BJ (cell line): ENCODE results near the gene GSTM5. TPM values are rescaled to one million over a fixed set of nuclear protein-coding genes. Genes with fewer than 3 reads are reported as not detected.

Source experiments
- CTCF ChIA-PET: fragments of 350-600 bp; formaldehyde crosslinking; extraction: SDS; loops from one replicate; lab custom pipeline; 2021; ENCODE audit warnings: antibody characterized with exemption, inconsistent platforms; lab: Yijun Ruan, JAX
- POLR2A ChIA-PET: fragments of 300-600 bp; sonication (Branson Sonifier 250); formaldehyde crosslinking; extraction: SDS; loops from one replicate; lab custom pipeline; 2021; ENCODE audit warnings: antibody characterized with exemption; lab: Charles Lee
- DNase-seq: peaks from one replicate; pipeline ENCODE4 v3.0.0-alpha.2; 2011; ENCODE audit warnings: low read depth
- H3K27me3 ChIP-seq: 2 replicates; pipeline ENCODE4 v1.6.0; 2011; ENCODE audit warnings: low read length; ENCODE audit not compliant: control insufficient read depth, insufficient read depth
- H3K36me3 ChIP-seq: 2 replicates; pipeline ENCODE4 v1.5.1; 2011; ENCODE audit warnings: low read length; ENCODE audit not compliant: control insufficient read depth, insufficient read depth
- H3K4me3 ChIP-seq: 2 replicates; pipeline ENCODE4 v1.5.1; 2011; ENCODE audit warnings: low read depth, mild to moderate bottlenecking, control low read depth, low read length
- CTCF ChIP-seq: IDR thresholded peaks from 2 replicates; pipeline ENCODE4 v1.5.1; 2011; ENCODE audit warnings: low read depth, mild to moderate bottlenecking, control low read depth, inconsistent platforms, low read length, moderate library complexity; ENCODE audit not compliant: insufficient read depth
- polyA plus RNA-seq: library from polyadenylated mRNA; depleted of rRNA; stranded (reverse); fragments of >200 nt; gene quantifications from 2 replicates; pipeline ENCODE4 v1.2.3, GENCODE V29; 2011

The GSTM5 gene
- polyA plus RNA-seq, 1 experiment = 1.5 TPM

DNA sequence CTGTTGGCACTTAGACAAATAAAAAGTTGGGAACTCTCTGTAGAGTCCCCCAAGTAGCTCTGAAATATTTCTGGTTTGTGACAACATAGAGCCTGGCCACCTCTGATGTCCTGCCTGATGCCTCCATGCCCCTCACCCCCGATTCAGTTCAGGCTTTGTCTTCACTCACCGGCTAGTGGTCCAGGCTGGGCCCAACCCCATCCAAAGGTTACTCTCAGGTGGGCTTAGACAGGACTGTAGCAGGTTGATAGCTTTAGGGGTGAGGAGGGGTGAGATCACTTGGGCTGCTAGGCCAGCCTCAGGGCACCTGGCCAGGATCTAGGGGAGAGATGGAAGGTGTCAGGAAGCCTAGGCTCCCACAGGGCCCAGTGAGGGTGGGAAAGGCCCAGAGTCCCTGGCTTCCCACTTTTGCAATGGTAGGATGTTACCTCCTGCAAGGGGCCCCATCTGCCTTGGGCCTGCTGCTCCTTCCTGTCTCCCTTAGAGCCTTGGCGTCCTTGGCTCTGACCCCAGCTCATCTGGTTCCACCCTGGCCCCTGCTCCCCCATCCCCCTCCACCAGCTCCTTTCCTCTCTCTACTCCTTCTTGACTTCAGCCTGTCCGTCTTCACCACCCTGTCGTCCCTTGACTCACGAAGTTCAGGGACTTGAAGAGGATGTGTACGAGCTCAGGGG, 44.9 kb downstream of the GSTM5 start:
- POLR2A ChIA-PET = no interaction called here
- no peaks in the 10 kb centered on the region for H3K27me3 ChIP-seq
- CTCF ChIA-PET = interaction anchor here (1.0 to 1.6 kb wide), 4 partner anchors 8 to 117 kb away, joined by 3 to 5 read pairs (median 4); no protein-coding TSS in a partner anchor
- DNase-seq = no peak
- TF ChIP-seq CTCF = no peak
- H3K4me3 ChIP-seq = no peak overlapping the region
- H3K36me3 ChIP-seq = no peaks in the 10 kb centered on the region

- POLR2A ChIA-PET = no interaction called here
- CTCF ChIA-PET = interaction anchor here (1.0 to 1.1 kb wide), 3 partner anchors 7 to 118 kb away, joined by 3 to 4 read pairs (median 3); no protein-coding TSS in a partner anchor
- Histone ChIP-seq H3K27me3 (no peaks in the 10 kb centered on the region), H3K36me3 (no peaks in the 10 kb centered on the region), H3K4me3 (no peak overlapping the region)
- no peak for DNase-seq
- TF ChIP-seq CTCF = no peak
Observed at GRCh38 chr1:109757936-109758786, 46.1 kb downstream of the GSTM5 start.

DNA sequence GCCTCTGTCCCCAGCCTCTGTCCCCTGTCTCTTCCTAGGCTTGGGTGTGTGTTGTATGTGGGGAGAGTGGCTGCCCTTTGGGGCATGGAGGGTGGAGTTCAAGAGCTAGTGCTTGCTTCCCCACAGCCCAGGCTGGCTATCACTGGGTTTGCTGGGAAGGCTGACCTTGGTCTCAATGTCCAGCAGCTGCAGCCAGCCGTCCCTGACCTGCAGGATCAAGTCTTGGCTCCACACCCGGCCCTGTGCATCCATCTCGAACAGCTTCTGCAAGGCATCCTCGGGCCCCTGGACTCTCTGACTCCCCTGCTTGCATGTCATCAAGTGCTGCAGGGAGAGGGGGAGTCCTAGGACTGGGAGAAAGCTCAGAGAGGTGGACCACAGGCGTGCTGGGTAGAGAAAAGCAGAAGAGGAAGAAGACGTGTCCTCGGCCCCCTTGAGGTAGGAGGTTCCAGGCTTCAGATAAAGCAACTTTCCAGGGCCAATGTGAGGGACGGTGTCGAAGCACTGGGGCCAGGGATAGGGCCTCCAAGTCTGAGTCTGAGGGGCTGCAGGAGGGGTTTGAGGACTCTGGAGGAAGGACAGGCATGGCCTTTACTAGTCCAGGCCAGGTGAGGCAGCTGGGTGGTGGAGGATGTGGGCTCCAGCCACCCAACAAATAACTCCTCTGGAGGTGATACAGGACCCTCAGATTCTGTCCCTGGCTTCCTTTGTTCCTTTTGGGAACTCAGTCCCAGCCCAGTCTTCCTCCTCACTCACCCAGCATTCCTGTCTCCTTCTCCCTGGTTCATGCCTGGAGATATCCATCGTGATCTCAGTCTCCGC, 47.7 kb downstream of the GSTM5 start:
- no peak for DNase-seq
- Histone ChIP-seq H3K27me3 (no peaks in the 10 kb centered on the region), H3K36me3 (no peaks in the 10 kb centered on the region), H3K4me3 (no peak overlapping the region)
- POLR2A ChIA-PET = no interaction called here
- TF ChIP-seq CTCF = no peak
- CTCF ChIA-PET = interaction anchor here (0.7 to 1.0 kb wide), 4 partner anchors 14 to 214 kb away, joined by 3 to 5 read pairs (median 4); no protein-coding TSS in a partner anchor

- TF ChIP-seq CTCF = no peak
- ChIA-PET POLR2A (no interaction called here), CTCF (interaction anchor here (0.8 to 0.9 kb wide), 2 partner anchors 13 to 120 kb away, joined by 3 to 5 read pairs; no protein-coding TSS in a partner anchor)
- no peaks in the 10 kb centered on the region for H3K36me3 ChIP-seq
- no peaks in the 10 kb centered on the region for H3K27me3 ChIP-seq
- no peak for DNase-seq
- H3K4me3 ChIP-seq = no peak overlapping the region
Observed at GRCh38 chr1:109760581-109761226, 48.7 kb downstream of the GSTM5 start.
